Central memory CD8-positive, alpha-beta T cell (primary cell): ENCODE data around the gene PSMG2.

Source experiments
- ATAC-seq: fragments of 150-1000 bp; cut with Tn5 transposase; replicated peaks from 2 replicates; pipeline ENCODE4 v1.10.0; 2022; ENCODE audit warnings: mild to moderate bottlenecking, moderate FRiP score, moderate number of reproducible peaks; ENCODE audit not compliant: poor library complexity, severe bottlenecking; ENCODE audit errors: extremely low read depth
- DNase-seq, 2 donors: peaks; one replicate each; pipeline ENCODE4 v3.0.0; 2021; ENCODE audit warnings: low spot score in 2 of 2
- H3K27ac Mint-ChIP-seq: one replicate; pipeline ENCODE4 v1.8.0; 2022; ENCODE audit warnings: low read depth, mild to moderate bottlenecking, moderate library complexity, mixed read lengths
- H3K27me3 Mint-ChIP-seq: one replicate; pipeline ENCODE4 v1.8.0; 2022; ENCODE audit warnings: mixed read lengths
- H3K36me3 Mint-ChIP-seq: one replicate; pipeline ENCODE4 v1.8.0; 2022; ENCODE audit warnings: mild to moderate bottlenecking, moderate library complexity, mixed read lengths; ENCODE audit not compliant: insufficient read depth
- H3K4me1 Mint-ChIP-seq: one replicate; pipeline ENCODE4 v1.8.0; 2022; ENCODE audit warnings: mixed read lengths
- H3K4me3 Mint-ChIP-seq: one replicate; pipeline ENCODE4 v1.8.0; 2022; ENCODE audit warnings: mild to moderate bottlenecking, moderate library complexity, mixed read lengths
- H3K9me3 Mint-ChIP-seq: one replicate; pipeline ENCODE4 v1.8.0; 2022; ENCODE audit warnings: mixed read lengths

The PSMG2 gene

DNA sequence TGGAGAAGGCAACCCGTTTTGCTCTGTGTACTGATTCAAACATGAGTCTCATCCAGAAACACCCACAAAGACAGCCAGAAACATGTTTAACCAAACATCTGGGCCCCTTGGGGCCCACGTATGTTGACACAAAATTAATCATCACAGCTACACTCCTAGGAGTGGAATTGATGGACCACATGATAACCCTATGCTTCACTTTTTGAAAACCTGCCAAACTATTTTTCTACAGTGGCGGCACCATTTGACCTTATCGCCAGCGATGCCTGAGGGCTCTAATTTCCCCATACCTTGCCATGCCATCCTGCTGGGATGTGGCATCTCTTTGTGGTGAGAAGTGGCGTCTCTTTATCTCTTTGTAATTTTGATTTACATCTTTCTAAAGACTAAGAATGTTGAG lies 38.5 kb downstream of the PSMG2 start:
- Mint-ChIP-seq H3K9me3 (no peaks in the 10 kb centered on the region), H3K27ac (no peak overlapping the region), H3K36me3 (no peaks in the 10 kb centered on the region), H3K27me3 (no peaks in the 10 kb centered on the region), H3K4me1 (no peaks in the 10 kb centered on the region), H3K4me3 (no peak overlapping the region)
- DNase-seq = no peak
- no peak for ATAC-seq

- ATAC-seq = no peak
- no peak for DNase-seq
- Mint-ChIP-seq H3K27ac (no peak overlapping the region), H3K27me3 (no peaks in the 10 kb centered on the region), H3K36me3 (no peaks in the 10 kb centered on the region), H3K4me3 (no peak overlapping the region), H3K9me3 (no peaks in the 10 kb centered on the region), H3K4me1 (no peaks in the 10 kb centered on the region)
Observed at GRCh38 chr18:12742453-12742852, 39.6 kb downstream of the PSMG2 start.

GRCh38 chr18:12744103-12744502 lies 41.3 kb downstream of the PSMG2 start:
- Mint-ChIP-seq H3K4me1 (peaks cover under 1% of the 10 kb centered on the region), H3K36me3 (no peaks in the 10 kb centered on the region), H3K27ac (no peak overlapping the region), H3K4me3 (no peak overlapping the region), H3K27me3 (no peaks in the 10 kb centered on the region), H3K9me3 (no peaks in the 10 kb centered on the region)
- DNase-seq (no peak), ATAC-seq (no peak)

GRCh38 chr18:12745095-12745795 lies 42.4 kb downstream of the PSMG2 start:
- DNase-seq (no peak), ATAC-seq (no peak)
- Mint-ChIP-seq H3K36me3 (no peaks in the 10 kb centered on the region), H3K4me3 (no peak overlapping the region), H3K4me1 (peaks cover 12% of the 10 kb centered on the region), H3K9me3 (no peaks in the 10 kb centered on the region), H3K27ac (no peak overlapping the region), H3K27me3 (no peaks in the 10 kb centered on the region)

DNA sequence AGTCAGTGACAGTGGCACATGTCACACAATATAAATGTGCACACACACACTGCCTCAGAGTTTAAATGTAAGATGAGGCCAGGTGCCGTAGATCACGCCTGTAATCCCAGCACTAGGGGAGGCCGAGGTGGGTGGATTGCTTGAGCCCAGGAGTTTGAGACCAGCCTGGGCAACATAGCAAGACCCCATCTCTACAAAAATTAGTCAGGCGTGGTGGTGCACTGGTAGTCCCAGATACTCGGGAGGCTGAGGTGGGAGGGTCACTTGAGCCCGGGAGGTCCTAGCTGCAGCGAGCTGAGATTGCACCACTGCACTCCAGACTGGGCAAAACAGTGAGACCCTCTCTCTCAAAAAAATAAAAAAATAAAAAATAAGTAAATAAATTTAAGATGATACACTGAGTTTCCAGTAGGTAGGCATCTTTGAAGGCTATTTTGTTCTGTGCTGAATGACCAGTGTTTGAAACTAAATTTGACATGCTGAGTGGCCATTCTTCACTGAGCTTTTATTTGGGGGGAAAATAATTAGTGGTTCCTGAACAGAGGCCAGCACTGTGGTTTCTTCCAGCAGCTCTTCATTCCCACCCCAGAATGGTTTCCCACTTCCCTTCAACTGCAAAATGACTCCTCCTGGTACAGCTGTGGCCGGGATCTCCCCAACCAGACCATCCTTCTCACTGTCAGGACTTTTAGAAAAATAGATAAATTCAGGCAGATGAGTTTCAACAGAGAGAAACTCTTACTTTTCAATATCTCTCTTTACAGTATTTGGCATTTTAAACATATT lies 44.9 kb downstream of the PSMG2 start:
- no peaks in the 10 kb centered on the region for H3K9me3 Mint-ChIP-seq
- H3K27ac Mint-ChIP-seq = no peak overlapping the region
- no peaks in the 10 kb centered on the region for H3K27me3 Mint-ChIP-seq
- H3K4me3 Mint-ChIP-seq = no peak overlapping the region
- peaks cover 18% of the 10 kb centered on the region for H3K4me1 Mint-ChIP-seq
- H3K36me3 Mint-ChIP-seq = no peaks in the 10 kb centered on the region
- ATAC-seq (no peak), DNase-seq (no peak)

DNA sequence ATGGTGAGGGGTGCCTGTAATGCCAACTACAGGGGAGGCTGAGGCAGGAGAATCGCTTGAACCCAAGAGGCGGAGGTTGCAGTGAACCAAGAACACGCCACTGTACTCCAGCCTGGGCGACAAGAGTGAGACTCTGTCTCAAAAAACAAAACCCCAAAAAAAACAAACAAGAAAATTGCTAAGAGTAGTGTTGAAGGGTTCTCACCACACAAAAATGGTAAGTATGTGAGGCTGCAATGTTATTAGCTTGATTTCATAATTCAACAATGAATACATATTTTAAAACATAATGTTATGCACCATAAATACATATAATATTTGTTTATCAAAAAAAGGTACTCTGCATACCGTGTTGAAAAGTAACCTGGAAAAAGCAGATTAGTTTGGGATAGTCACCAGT lies 45.8 kb downstream of the PSMG2 start:
- no peaks in the 10 kb centered on the region for H3K27me3 Mint-ChIP-seq
- DNase-seq (no peak), ATAC-seq (no peak)
- no peaks in the 10 kb centered on the region for H3K36me3 Mint-ChIP-seq
- peaks cover 18% of the 10 kb centered on the region for H3K4me1 Mint-ChIP-seq
- H3K9me3 Mint-ChIP-seq = no peaks in the 10 kb centered on the region
- no peak overlapping the region for H3K27ac Mint-ChIP-seq
- no peak overlapping the region for H3K4me3 Mint-ChIP-seq

- no peaks in the 10 kb centered on the region for H3K27me3 Mint-ChIP-seq
- DNase-seq (no peak), ATAC-seq (no peak)
- H3K36me3 Mint-ChIP-seq = no peaks in the 10 kb centered on the region
- H3K27ac Mint-ChIP-seq = no peak overlapping the region
- H3K9me3 Mint-ChIP-seq = no peaks in the 10 kb centered on the region
- H3K4me3 Mint-ChIP-seq = no peak overlapping the region
- peaks cover 18% of the 10 kb centered on the region for H3K4me1 Mint-ChIP-seq
Observed at GRCh38 chr18:12749121-12749520, 46.3 kb downstream of the PSMG2 start.

- peak overlapping the region; percentile 25 for H3K27ac Mint-ChIP-seq
- ATAC-seq (no peak), DNase-seq (no peak)
- no peaks in the 10 kb centered on the region for H3K36me3 Mint-ChIP-seq
- H3K9me3 Mint-ChIP-seq = no peaks in the 10 kb centered on the region
- no peaks in the 10 kb centered on the region for H3K27me3 Mint-ChIP-seq
- H3K4me1 Mint-ChIP-seq = peaks cover 18% of the 10 kb centered on the region
- H3K4me3 Mint-ChIP-seq = no peak overlapping the region
Observed at GRCh38 chr18:12750076-12750714, 47.4 kb downstream of the PSMG2 start.

DNA sequence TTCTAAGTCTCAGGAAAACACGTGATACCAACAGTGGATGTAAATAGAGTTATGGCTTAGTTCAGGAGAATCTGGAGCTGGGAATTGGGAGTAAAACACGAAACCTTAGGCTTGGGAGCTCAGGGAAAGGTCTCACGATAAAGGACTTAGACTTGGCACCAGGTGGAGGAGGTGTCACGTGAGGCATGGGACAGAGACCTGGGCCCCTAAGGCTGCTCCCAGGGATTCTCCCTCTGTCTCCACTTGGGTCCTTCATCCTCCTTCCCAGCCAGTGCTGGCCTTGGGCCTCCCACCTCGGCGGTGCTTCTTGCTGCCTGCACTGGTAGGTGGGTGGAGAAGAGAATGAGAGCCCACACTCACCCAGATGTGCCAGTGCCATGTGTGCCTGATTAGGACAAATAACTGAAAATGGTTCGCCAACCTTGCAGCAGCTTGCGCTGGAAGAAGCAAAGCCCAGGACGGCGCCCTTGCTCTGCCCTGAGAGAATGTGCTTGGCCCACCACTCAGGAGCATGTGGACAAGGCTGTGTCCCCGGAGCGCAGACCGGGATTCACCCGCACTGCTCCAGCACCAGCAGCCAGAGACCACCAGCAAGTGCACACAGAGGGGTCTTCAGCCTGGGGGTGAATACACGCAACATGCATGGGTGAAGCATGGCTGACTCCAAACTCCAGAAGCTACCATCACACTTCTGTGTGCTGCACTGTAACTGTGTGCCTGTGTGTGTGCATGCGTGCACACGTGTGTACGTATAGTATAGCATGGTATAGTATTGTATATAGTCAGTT lies 48.1 kb downstream of the PSMG2 start:
- Mint-ChIP-seq H3K9me3 (no peaks in the 10 kb centered on the region), H3K4me1 (peaks cover 18% of the 10 kb centered on the region), H3K27ac (no peak overlapping the region), H3K4me3 (no peak overlapping the region), H3K36me3 (no peaks in the 10 kb centered on the region), H3K27me3 (no peaks in the 10 kb centered on the region)
- DNase-seq = no peak
- no peak for ATAC-seq

DNA sequence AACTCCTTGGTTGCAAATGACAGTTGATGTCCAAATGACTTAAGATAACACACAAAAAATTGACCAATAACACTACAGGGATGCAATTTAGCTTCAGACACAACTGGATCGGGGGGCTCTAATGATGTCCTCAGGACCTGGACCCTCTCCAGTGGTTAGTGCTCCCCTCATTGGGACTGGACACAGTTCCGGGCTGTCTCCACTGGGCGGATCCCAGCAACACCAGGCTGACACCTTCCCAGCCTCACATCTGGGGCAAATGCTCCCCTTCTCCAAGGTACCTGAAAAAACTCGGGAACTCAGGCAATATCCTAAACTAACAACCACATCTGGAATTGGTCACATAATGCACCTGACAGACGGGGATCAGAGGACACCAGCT lies 48.7 kb downstream of the PSMG2 start:
- Mint-ChIP-seq H3K27ac (no peak overlapping the region), H3K27me3 (no peaks in the 10 kb centered on the region), H3K36me3 (no peaks in the 10 kb centered on the region), H3K4me3 (no peak overlapping the region), H3K9me3 (no peaks in the 10 kb centered on the region), H3K4me1 (peaks cover 18% of the 10 kb centered on the region)
- ATAC-seq (no peak), DNase-seq (no peak)

DNA sequence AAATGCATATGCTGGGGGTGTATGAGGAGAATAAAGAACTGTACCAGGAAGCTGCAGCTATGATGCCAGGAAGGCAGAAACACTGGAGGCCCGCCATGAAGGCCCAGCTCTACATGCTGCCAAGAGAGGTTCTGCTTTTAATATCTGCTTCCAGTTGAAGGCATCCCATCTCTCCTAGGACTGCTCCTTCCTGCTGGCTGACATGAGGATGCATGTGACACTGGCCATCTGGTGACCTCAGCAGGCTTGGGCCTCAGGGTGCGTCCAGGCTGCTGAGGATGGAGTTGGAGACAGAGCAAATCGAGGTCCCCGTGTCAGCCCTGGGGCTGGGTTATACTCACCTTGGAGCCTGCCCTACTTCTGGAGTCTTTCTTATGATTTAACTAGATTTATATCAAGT lies 49.0 kb downstream of the PSMG2 start:
- ATAC-seq (no peak), DNase-seq (no peak)
- Mint-ChIP-seq H3K27ac (no peak overlapping the region), H3K9me3 (no peaks in the 10 kb centered on the region), H3K36me3 (no peaks in the 10 kb centered on the region), H3K4me3 (no peak overlapping the region), H3K27me3 (no peaks in the 10 kb centered on the region), H3K4me1 (peaks cover 18% of the 10 kb centered on the region)

- no peak overlapping the region for H3K27ac Mint-ChIP-seq
- peaks cover 13% of the 10 kb centered on the region for H3K4me1 Mint-ChIP-seq
- H3K36me3 Mint-ChIP-seq = peaks cover 3% of the 10 kb centered on the region
- no peaks in the 10 kb centered on the region for H3K9me3 Mint-ChIP-seq
- ATAC-seq (no peak), DNase-seq (no peak)
- no peak overlapping the region for H3K4me3 Mint-ChIP-seq
- H3K27me3 Mint-ChIP-seq = no peaks in the 10 kb centered on the region
Observed at GRCh38 chr18:12754511-12754910, 51.7 kb downstream of the PSMG2 start.
